Left lung (tissue), 10 donors: Measurements from ENCODE around the gene PTPRC. TPM values are rescaled to one million over a fixed set of nuclear protein-coding genes. Genes with fewer than 3 reads are reported as not detected.

Source experiments
- ATAC-seq: fragments of 200-7000 bp; cut with Tn5 transposase; one replicate; pipeline ENCODE4 v1.9.1; 2020; ENCODE audit warnings: moderate library complexity
- DNase-seq, 4 donors: peaks; one replicate each; pipeline ENCODE4 v3.0.0-alpha.2; 2013 to 2020
- H3K27ac ChIP-seq, 2 donors: fragments of 200-600 bp; sonication (generic) in 1 of 2; one replicate each; pipeline versions ENCODE4 v1.5.0 to v1.8.0; 2020 to 2021
- H3K27me3 ChIP-seq, 2 donors: fragments of 200-600 bp; sonication (generic) in 1 of 2; one replicate each; pipeline versions ENCODE4 v1.5.0 to v1.8.0; 2020 to 2021
- H3K36me3 ChIP-seq, 2 donors: fragments of 200-600 bp; sonication (generic) in 1 of 2; one replicate each; pipeline versions ENCODE4 v1.5.0 to v1.8.0; 2020 to 2021
- H3K4me1 ChIP-seq, 2 donors: fragments of 200-600 bp; one replicate each; pipeline ENCODE4 v1.8.0; 2021
- H3K4me3 ChIP-seq, 2 donors: fragments of 200-600 bp; sonication (generic) in 1 of 2; one replicate each; pipeline versions ENCODE4 v1.5.0 to v1.8.0; 2020 to 2021; ENCODE audit warnings: mild to moderate bottlenecking in 1 of 2
- H3K9me3 ChIP-seq, 2 donors: fragments of 200-600 bp; sonication (generic) in 1 of 2; one replicate each; pipeline versions ENCODE4 v1.5.0 to v1.8.0; 2020 to 2021
- CTCF ChIP-seq, 2 donors: fragments of 200-600 bp; sonication (generic) in 1 of 2; IDR thresholded peaks; one replicate each; pipeline versions ENCODE4 v1.5.0 to v1.8.0; 2021; ENCODE audit warnings: antibody characterized with exemption in 2 of 2
- intact Hi-C, 2 donors: fragments of 100-400 bp; cut with DNase I; formaldehyde crosslinking; loops; one replicate each; pipeline versions ENCODE4 v1.11.2 to v1.14.2; 2022
- polyA plus RNA-seq, 6 donors: library from polyadenylated mRNA; unstranded; fragments of 120-200 nt; gene quantifications; one replicate each; pipeline ENCODE4 v1.2.1, GENCODE V29; 2013; ENCODE audit not compliant: insufficient read length in 6 of 6
- total RNA-seq, 2 donors: library from RNA; stranded (reverse); fragmentation: NEBNext Ultra II Directional; extraction: Animal tissue kit (Norgen Biotek cat#: 25700); gene quantifications; one replicate each; pipeline ENCODE4 v1.2.1, GENCODE V29; 2021
- donor health status: DM: no; HTN: yes; CAD: no.
- donor health status: DM: no; HTN: no; CAD: no.

Gene PTPRC
- total and polyA plus RNA-seq, 8 donors: 7.0 to 180 (median 9.9) TPM

DNA sequence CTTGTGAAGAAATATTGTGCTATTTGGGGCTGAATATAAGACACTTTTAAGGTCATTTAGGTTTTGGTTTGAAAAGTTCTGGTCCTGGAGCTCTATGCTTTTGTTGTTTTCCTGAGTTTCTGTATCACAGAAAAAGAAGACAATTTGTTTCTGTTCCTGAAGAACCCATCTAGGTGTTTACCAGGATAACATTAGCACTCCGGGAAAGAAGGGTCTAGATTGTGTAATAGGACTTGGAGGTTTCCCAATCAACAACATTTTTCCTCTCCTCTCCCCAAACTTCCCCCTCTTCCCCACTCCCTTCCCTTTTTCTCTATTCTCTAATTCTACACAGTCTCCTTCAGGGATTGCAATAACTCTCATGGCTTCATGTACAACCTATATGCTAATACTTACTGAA lies 78.7 kb downstream of the PTPRC start:
- TF ChIP-seq CTCF (IDR thresholded peaks at IDR 0.05): no peak
- Histone ChIP-seq H3K4me3 (no peak overlapping the region), H3K27me3 (no peaks in the 10 kb centered on the region), H3K9me3 (no peaks in the 10 kb centered on the region), H3K4me1 (peaks cover 0 to 6% of the 10 kb centered on the region in 2 donors), H3K27ac (no peak overlapping the region), H3K36me3 (peaks cover 0 to 62% of the 10 kb centered on the region in 2 donors)
- DNase-seq (no peak), ATAC-seq (no peak)
- intact Hi-C loops: no loop called here

- Histone ChIP-seq H3K4me3 (no peak overlapping the region), H3K9me3 (no peaks in the 10 kb centered on the region), H3K4me1 (no peaks in the 10 kb centered on the region), H3K27me3 (no peaks in the 10 kb centered on the region), H3K27ac (no peak overlapping the region), H3K36me3 (peaks cover 0 to 47% of the 10 kb centered on the region in 2 donors)
- ATAC-seq: no peak
- no peak for DNase-seq
- intact Hi-C loops: no loop called here
- no peak for TF ChIP-seq CTCF (IDR thresholded peaks at IDR 0.05)
Measured at GRCh38 chr1:198723127-198723526, 84.3 kb downstream of the PTPRC start.

DNA sequence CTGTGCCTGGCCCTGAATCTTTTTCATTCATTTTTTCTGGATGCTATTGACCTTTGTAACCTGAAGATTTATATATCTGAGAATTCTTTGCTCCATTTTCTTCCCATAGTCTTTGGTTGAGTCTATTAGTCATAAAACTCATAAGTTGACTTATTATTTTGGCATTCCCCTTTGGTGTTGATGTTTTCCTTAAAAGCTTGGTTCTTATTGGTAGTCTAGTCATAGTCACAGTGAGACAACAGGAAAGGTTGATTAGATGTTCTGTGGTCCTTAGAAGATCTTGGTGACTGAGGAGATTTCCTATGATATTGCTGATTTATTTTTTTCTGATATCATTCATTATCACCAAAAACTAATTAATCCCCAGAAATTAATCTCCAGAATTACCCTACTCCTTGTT lies 86.2 kb downstream of the PTPRC start:
- Histone ChIP-seq H3K27me3 (no peaks in the 10 kb centered on the region), H3K4me3 (no peak overlapping the region), H3K4me1 (no peaks in the 10 kb centered on the region), H3K9me3 (no peaks in the 10 kb centered on the region), H3K36me3 (peaks cover 0 to 41% of the 10 kb centered on the region in 2 donors), H3K27ac (no peak overlapping the region)
- TF ChIP-seq CTCF (IDR thresholded peaks at IDR 0.05): no peak
- intact Hi-C loops: no loop called here
- no peak for ATAC-seq
- no peak for DNase-seq

- ATAC-seq: no peak
- H3K4me3 ChIP-seq: no peak overlapping the region
- H3K9me3 ChIP-seq: no peaks in the 10 kb centered on the region
- no peak for DNase-seq
- H3K27me3 ChIP-seq: no peaks in the 10 kb centered on the region
- no peak for TF ChIP-seq CTCF (IDR thresholded peaks at IDR 0.05)
- H3K27ac ChIP-seq: no peak overlapping the region
- H3K4me1 ChIP-seq: no peaks in the 10 kb centered on the region
- H3K36me3 ChIP-seq: peaks cover 0 to 36% of the 10 kb centered on the region in 2 donors
- intact Hi-C loops: no loop called here
Measured at GRCh38 chr1:198726455-198726854, 87.6 kb downstream of the PTPRC start.

DNA sequence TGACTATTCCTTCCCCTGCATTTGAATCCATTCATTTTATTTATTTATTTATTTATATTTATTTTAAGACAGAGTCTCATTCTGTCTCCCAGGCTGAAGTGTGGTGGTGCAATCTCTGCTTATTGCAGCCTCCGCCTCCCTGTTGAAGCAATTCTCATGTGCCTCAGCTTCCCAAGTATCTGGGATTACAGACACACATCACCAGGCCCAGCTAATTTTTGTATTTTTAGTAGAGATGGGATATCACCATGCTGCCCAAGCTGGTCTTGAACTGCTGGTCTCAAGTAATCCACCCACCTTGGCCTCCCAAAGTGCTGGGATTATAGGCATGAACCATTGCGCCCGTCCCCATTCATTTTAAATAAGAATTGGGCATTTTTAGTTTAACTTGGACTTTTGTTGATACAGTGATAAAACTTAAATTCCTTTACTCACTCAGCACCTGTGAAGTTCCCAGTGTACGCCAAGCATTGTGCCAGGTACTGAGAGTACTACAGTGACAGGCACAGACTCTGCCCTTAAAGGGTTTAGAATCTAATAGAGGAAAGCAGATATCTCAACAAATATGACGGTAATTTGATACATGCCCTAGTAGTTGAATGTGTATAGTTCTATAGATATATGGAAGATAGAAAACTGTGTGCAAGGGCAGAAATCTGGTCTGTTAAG lies 90.5 kb downstream of the PTPRC start:
- Histone ChIP-seq H3K36me3 (peaks cover 0 to 52% of the 10 kb centered on the region in 2 donors), H3K4me1 (no peaks in the 10 kb centered on the region), H3K4me3 (no peak overlapping the region), H3K27me3 (no peaks in the 10 kb centered on the region), H3K9me3 (no peaks in the 10 kb centered on the region), H3K27ac (no peak overlapping the region)
- intact Hi-C loops: no loop called here
- DNase-seq: no peak
- no peak for ATAC-seq
- no peak for TF ChIP-seq CTCF (IDR thresholded peaks at IDR 0.05)
